Right lobe of liver (tissue), 6 donors: ENCODE results near the gene RTP5. TPM values are rescaled to one million over a fixed set of nuclear protein-coding genes. Genes with fewer than 3 reads are reported as not detected.
"Not testable (repeated sequence)": the region's sequence is repeated elsewhere in the genome, so short reads cannot be mapped to it uniquely, and the experiment has no call there.

Experiments
- ATAC-seq, 4 donors: fragments of 200-7000 bp; cut with Tn5 transposase; one replicate each; pipeline ENCODE4 v1.9.1; 2020; ENCODE audit warnings: mild to moderate bottlenecking in 4 of 4, moderate library complexity in 4 of 4
- DNase-seq, 3 donors: peaks; one replicate each; pipeline ENCODE4 v3.0.0-alpha.2; 2020
- H3K27ac ChIP-seq, 3 donors: fragments of 200-600 bp; one replicate each; pipeline ENCODE4 v1.8.0; 2022
- H3K27me3 ChIP-seq, 2 donors: fragments of 200-600 bp; one replicate each; pipeline ENCODE4 v1.8.0; 2022
- H3K36me3 ChIP-seq, 4 donors: fragments of 200-600 bp; sonication (generic) in 1 of 4; one replicate each; pipeline versions ENCODE4 v1.5.1 to v1.8.0; 2017 to 2022; ENCODE audit warnings: control low read depth in 1 of 4
- H3K4me1 ChIP-seq, 4 donors: fragments of 200-600 bp; sonication (generic) in 1 of 4; one replicate each; pipeline versions ENCODE4 v1.5.1 to v1.8.0; 2017 to 2022; ENCODE audit warnings: control low read depth in 1 of 4
- H3K4me3 ChIP-seq, 3 donors: fragments of 200-600 bp; one replicate each; pipeline ENCODE4 v1.8.0; 2022
- H3K9me3 ChIP-seq, 4 donors: fragments of 200-600 bp; sonication (generic) in 1 of 4; one replicate each; pipeline versions ENCODE4 v1.5.1 to v1.8.0; 2017 to 2022; ENCODE audit warnings: control low read depth in 1 of 4
- POLR2A ChIP-seq: fragments of 450-650 bp; IDR thresholded peaks from one replicate; pipeline ENCODE4 v1.6.1; 2017; ENCODE audit warnings: antibody characterized with exemption, mild to moderate bottlenecking
- WGBS: methylation state at CpG from one replicate; pipeline ENCODE4 v1.1.6; 2018; ENCODE audit warnings: low coverage, low lambda C conversion rate; ENCODE audit not compliant: insufficient coverage; ENCODE audit errors: missing lambda C conversion rate; 5-methylcytosine and 5-hydroxymethylcytosine counted together
- intact Hi-C, 2 donors: fragments of 100-400 bp; cut with DNase I; formaldehyde crosslinking; loops; one replicate each; pipeline versions ENCODE4 v1.11.2 to v1.14.1; 2022
- total RNA-seq, 6 experiments: library from RNA; depleted of rRNA in 2 of 6; stranded (reverse); fragments of >200 nt in 2 of 6; fragmentation: NEBNext Ultra II Directional in 3 of 6; extraction: Animal tissue kit (Norgen Biotek cat#: 25700) in 3 of 6; gene quantifications; one replicate each; pipeline versions ENCODE4 v1.1.0 to v1.2.4, GENCODE V29; 2016 to 2023
- TF ChIP-seq, protein P1 (sequence below), 4 donors: fragments of 200-600 bp in 3 of 4; fragments of 450-650 bp in 1 of 4; IDR thresholded peaks; one replicate each; pipeline versions ENCODE4 v1.5.1 to v1.8.0; 2016 to 2022; ENCODE audit warnings: antibody characterized with exemption in 4 of 4, mild to moderate bottlenecking in 2 of 4
- donor health status: DM: no; HTN: yes; CAD: no.
- donor health status: DM: no; HTN: no; CAD: no.
- donor health status: DM: no; HTN: no; CAD: no.
- donor health status: DM: no; HTN: yes; CAD: no.
- donor health status: DM: no; HTN: yes; CAD: no.

RTP5 gene
- total RNA-seq, 6 experiments from 2014 or later: not detected

DNA sequence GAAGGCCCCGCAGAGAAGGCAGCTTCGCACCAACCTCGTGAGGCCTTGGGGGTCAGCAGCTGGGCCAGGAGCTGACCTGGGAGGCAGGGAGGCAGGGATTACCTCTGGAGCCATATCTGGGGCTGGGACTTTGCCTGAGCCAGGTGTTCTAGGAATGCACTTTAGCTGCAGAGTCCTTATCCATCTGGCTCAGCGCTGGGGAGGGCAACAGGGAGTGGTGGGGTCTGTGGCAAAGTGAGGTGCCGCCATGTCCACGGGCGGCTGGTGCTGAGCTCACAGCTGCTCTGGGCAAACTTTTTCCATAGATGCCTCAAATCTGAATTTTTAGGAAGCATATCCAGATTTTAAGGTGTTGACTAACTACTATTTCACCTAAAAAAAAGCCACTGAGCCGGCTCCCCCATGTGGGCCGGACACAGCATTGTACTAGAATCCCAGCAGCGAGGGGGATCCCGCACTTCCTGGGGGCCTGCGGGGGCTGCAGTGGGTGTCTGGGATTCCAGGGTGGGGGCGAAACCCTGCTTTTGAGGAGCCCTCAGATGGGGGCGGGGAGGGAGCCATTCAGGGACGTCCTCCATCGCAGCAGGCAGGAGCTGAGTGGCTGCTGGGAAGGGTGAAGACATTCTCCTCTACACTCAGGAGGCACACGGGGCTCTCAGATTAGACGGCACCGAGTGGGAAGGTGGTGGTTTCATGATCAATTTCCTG is 34.6 kb downstream of the RTP5 start:
- Histone ChIP-seq H3K27me3 (no peaks in the 10 kb centered on the region), H3K36me3 (no peaks in the 10 kb centered on the region), H3K4me3 (no peak overlapping the region), H3K9me3 (no peaks in the 10 kb centered on the region), H3K4me1 (no peaks in the 10 kb centered on the region), H3K27ac (no peak overlapping the region)
- DNase-seq: peak in 2 of 3 donors; percentile 39 to 55
- no peak for ATAC-seq
- intact Hi-C loops: no loop called here
- TF ChIP-seq, protein P1, sequence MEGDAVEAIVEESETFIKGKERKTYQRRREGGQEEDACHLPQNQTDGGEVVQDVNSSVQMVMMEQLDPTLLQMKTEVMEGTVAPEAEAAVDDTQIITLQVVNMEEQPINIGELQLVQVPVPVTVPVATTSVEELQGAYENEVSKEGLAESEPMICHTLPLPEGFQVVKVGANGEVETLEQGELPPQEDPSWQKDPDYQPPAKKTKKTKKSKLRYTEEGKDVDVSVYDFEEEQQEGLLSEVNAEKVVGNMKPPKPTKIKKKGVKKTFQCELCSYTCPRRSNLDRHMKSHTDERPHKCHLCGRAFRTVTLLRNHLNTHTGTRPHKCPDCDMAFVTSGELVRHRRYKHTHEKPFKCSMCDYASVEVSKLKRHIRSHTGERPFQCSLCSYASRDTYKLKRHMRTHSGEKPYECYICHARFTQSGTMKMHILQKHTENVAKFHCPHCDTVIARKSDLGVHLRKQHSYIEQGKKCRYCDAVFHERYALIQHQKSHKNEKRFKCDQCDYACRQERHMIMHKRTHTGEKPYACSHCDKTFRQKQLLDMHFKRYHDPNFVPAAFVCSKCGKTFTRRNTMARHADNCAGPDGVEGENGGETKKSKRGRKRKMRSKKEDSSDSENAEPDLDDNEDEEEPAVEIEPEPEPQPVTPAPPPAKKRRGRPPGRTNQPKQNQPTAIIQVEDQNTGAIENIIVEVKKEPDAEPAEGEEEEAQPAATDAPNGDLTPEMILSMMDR (IDR thresholded peaks at IDR 0.05): no peak
- no peak for TF ChIP-seq POLR2A
- WGBS: 90% methylated on average over 2 of the region's 19 CpGs

DNA sequence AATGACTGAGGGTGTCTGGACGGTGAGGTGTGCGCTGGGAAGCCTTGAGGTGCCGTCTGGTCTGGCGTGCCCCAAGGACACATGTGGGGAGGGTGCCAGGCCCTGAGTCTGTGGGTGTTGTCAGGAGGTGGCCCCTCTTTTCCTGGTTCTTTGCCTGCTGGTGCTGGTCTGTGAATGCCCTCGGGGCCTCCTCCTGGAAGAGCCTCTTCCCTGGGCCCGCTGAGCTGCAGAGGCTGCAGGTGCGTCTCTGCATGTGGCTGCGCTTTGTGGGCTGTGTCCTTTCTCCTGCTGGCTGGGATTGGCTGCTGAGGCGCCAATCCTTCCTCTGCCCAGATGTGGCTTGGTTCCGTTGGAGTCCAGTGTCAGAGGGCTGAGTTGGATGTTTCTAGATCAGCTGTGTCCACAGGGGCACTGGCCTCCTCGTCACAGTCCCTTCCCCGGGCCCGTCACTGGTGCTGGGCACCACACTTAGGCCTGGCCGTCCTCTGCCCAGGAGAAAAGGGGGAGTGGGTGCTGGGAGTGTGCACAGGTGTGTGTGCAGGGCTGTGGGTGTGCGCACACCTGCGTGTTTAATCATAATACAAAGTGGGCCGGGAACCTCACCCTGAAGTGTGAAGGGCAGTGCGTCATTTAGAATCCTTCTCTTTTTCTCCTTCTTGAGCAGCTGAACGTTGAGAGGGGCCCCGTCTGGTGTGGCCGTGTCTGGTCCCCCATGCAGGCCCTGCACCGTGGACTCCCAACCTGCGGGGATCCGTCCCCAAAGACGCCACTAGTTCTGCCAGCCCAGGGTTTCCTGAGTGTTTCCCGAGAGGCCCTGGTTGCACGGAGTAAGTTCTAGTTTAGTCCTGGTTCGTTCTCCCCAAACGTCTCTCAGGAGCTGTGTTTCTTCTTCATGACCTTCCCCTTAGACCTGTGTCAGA is 35.5 kb downstream of the RTP5 start:
- DNase-seq (peak in 2 of 3 donors; percentile 32 to 52), ATAC-seq (no peak)
- H3K27me3 ChIP-seq: no peaks in the 10 kb centered on the region
- peaks cover 0 to 8% (median 0%) of the 10 kb centered on the region in 4 donors for H3K4me1 ChIP-seq
- intact Hi-C loops: no loop called here
- 100% methylated on average over 7 of the region's 29 CpGs for WGBS
- H3K9me3 ChIP-seq: no peaks in the 10 kb centered on the region
- no peaks in the 10 kb centered on the region for H3K36me3 ChIP-seq
- H3K27ac ChIP-seq: no peak overlapping the region
- no peak overlapping the region for H3K4me3 ChIP-seq
- TF ChIP-seq, protein P1 (IDR thresholded peaks at IDR 0.05): no peak
- no peak for TF ChIP-seq POLR2A

DNA sequence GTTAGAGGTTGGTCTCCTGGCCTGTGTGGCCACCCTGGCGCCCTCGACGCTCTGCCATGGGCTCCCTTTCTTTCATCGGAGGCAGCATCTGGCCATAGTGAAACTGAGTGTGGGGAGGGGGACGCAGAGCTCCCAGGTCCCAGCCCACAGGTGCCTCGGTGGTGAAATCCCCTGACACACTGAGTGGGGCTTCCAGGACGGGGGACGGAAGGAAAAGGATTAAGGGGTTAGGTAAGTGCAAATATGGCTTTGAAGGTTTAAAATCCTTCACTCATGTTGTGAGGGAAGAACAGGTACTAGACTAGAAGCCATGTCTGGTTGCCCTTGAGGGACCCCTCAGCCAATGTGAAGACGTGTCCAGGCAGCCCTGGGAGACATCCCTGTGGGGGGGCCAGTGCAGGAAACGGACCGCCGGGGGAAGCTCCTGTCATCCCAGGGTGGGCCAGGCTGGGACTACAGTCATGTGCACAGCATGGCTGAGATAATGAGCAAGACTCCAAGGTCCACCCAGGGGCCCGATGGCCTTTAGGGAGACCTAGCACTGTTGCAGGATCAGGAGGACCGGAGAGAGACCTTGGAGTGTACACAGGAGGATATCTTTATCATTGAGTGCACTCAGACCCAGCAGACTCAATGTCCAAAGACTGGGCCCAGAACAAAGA is 36.3 kb downstream of the RTP5 start:
- WGBS: 96% methylated on average over 8 of the region's 14 CpGs
- no peak for ATAC-seq

DNA sequence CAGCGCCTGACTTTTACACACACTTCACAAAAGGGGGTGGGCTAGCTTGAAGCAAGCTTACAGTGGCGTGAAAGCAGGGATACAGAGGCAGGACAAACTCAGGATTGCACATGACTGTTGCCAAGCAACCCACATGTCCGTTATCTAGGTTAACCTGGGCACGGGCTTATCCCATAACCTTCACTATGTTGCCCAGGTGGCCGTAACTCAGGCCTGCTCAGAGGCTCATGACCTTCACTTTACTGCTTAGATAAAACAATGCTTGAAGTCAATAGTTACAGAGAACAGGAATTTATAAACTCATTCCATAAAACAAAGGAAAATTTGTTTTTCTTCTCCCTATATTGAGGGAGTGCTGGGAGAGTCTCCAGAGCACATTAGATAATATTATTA is 36.8 kb downstream of the RTP5 start:
- intact Hi-C loops, H3K27me3 ChIP-seq, H3K9me3 ChIP-seq, H3K36me3 ChIP-seq, H3K27ac ChIP-seq, H3K4me3 ChIP-seq, ATAC-seq, H3K4me1 ChIP-seq: not testable (repeated sequence)
- DNase-seq: peak in 1 of 3 donors; percentile 2
- 100% methylated on average over 1 of the region's 5 CpGs for WGBS

More for the DNA sequence above, 36.3 kb downstream of the RTP5 start:
- no peak overlapping the region for H3K27ac ChIP-seq
- peak in 2 of 3 donors; percentile 27 to 35 for DNase-seq
- H3K36me3 ChIP-seq: no peaks in the 10 kb centered on the region
- TF ChIP-seq POLR2A: no peak
- TF ChIP-seq, protein P1 (IDR thresholded peaks at IDR 0.05): no peak
- intact Hi-C loops: no loop called here
- no peaks in the 10 kb centered on the region for H3K9me3 ChIP-seq
- H3K4me3 ChIP-seq: no peak overlapping the region
- peaks cover 0 to 8% (median 0%) of the 10 kb centered on the region in 4 donors for H3K4me1 ChIP-seq
- H3K27me3 ChIP-seq: no peaks in the 10 kb centered on the region
